GM12878 (cell line): Measurements from ENCODE around the gene NPW. TPM values are rescaled to one million over a fixed set of nuclear protein-coding genes. Genes with fewer than 3 reads are reported as not detected.

Experiments
- BCL3 ChIP-seq: IDR thresholded peaks from 2 replicates; pipeline ENCODE4 v1.6.1; 2011; ENCODE audit warnings: borderline replicate concordance, low read depth, mild to moderate bottlenecking, moderate library complexity, low read length; ENCODE audit not compliant: insufficient read depth, poor library complexity, severe bottlenecking
- BCLAF1 ChIP-seq: fragments of 450-650 bp; IDR thresholded peaks from 2 replicates; pipeline ENCODE4 v1.6.1; 2017; ENCODE audit warnings: antibody characterized with exemption, mild to moderate bottlenecking, moderate library complexity
- BHLHE40 ChIP-seq, 2 experiments: fragments of 450-650 bp in 1 of 2; IDR thresholded peaks; 2 replicates each; pipeline ENCODE4 v1.6.1; 2011 to 2017; ENCODE audit warnings: low read depth in 2 of 2, borderline replicate concordance in 1 of 2, improper control_type of control experiment in 1 of 2, low read length in 1 of 2, mild to moderate bottlenecking in 1 of 2
- ESRRA ChIP-seq: IDR thresholded peaks from 2 replicates; pipeline ENCODE4 v1.6.1; 2012; ENCODE audit warnings: mild to moderate bottlenecking, low read length, improper control_type of control experiment
- ETV6 ChIP-seq, 2 experiments: fragments of 450-650 bp in 1 of 2; IDR thresholded peaks in 1 of 2; conservative IDR thresholded peaks in 1 of 2; 2 replicates each; pipeline ENCODE4 v1.6.1; 2014; ENCODE audit warnings: antibody characterized with exemption in 1 of 2, borderline replicate concordance in 1 of 2, low read depth in 1 of 2, mild to moderate bottlenecking in 1 of 2, moderate library complexity in 1 of 2
- GATAD2B ChIP-seq: fragments of 450-650 bp; conservative IDR thresholded peaks from 2 replicates; pipeline ENCODE4 v1.6.1; 2017; ENCODE audit warnings: low read depth, mild to moderate bottlenecking, moderate library complexity
- KAT2A ChIP-seq: conservative IDR thresholded peaks from 2 replicates; pipeline ENCODE4 v1.6.1; 2011; ENCODE audit warnings: low read depth, low read length; ENCODE audit not compliant: control insufficient read depth
- LARP7 ChIP-seq: fragments of 450-650 bp; IDR thresholded peaks from 2 replicates; pipeline ENCODE4 v1.6.1; 2017; ENCODE audit warnings: mild to moderate bottlenecking
- MLLT1 ChIP-seq: fragments of 450-650 bp; IDR thresholded peaks from 2 replicates; pipeline ENCODE4 v1.6.1; 2016; ENCODE audit warnings: mild to moderate bottlenecking
- NRF1 ChIP-seq: conservative IDR thresholded peaks from 2 replicates; pipeline ENCODE4 v1.6.1; 2011; ENCODE audit warnings: mild to moderate bottlenecking, low read depth, low read length, improper control_type of control experiment
- SMAD5 ChIP-seq: IDR thresholded peaks from 2 replicates; pipeline ENCODE4 v1.6.1; 2016; ENCODE audit warnings: antibody characterized with exemption, low read depth
- SMARCA5 ChIP-seq: fragments of 450-650 bp; IDR thresholded peaks from 2 replicates; pipeline ENCODE4 v1.6.1; 2017; ENCODE audit warnings: mild to moderate bottlenecking
- SUPT20H ChIP-seq: IDR thresholded peaks from 2 replicates; pipeline ENCODE4 v1.6.1; 2011; ENCODE audit warnings: low read depth, mild to moderate bottlenecking, low read length, moderate library complexity, borderline replicate concordance; ENCODE audit not compliant: control insufficient read depth
- SUZ12 ChIP-seq: fragments of 200-600 bp; sonication (generic); IDR thresholded peaks from one replicate; pipeline ENCODE4 v1.6.1; 2018; ENCODE audit warnings: antibody characterized with exemption, mild to moderate bottlenecking; ENCODE audit not compliant: unreplicated experiment
- YY1 ChIP-seq: IDR thresholded peaks from 2 replicates; pipeline ENCODE4 v1.6.1; 2011; ENCODE audit warnings: low read depth, mild to moderate bottlenecking, low read length
- ZBTB4 ChIP-seq: fragments of 450-650 bp; formaldehyde crosslinking; IDR thresholded peaks from 2 replicates; pipeline ENCODE4 v1.4.0; 2022; ENCODE audit warnings: mild to moderate bottlenecking, moderate library complexity
- ZNF622 ChIP-seq: fragments of 450-650 bp; IDR thresholded peaks from 2 replicates; pipeline ENCODE4 v1.6.1; 2017; ENCODE audit warnings: mild to moderate bottlenecking, inconsistent platforms
- ZZZ3 ChIP-seq: IDR thresholded peaks from 2 replicates; pipeline ENCODE4 v1.6.1; 2011; ENCODE audit warnings: low read depth; ENCODE audit not compliant: control insufficient read depth, insufficient read length
- polyA plus RNA-seq, 11 experiments: library from polyadenylated mRNA; depleted of rRNA in 4 of 11; unstranded in 6 of 11; stranded (reverse) in 5 of 11; fragments of >200 nt; fragmentation: Nextera tagmentation in 4 of 11; fragmentation: Illumina TruSeq in 1 of 11; extraction: Ambion mirVana in 4 of 11; extraction: Trizol in 1 of 11; gene quantifications; 1 replicate in 1 of 11; 2 replicates in 10 of 11; pipeline versions ENCODE4 v1.2.1 to v1.2.3, GENCODE V29; 2011 to 2016; ENCODE audit warnings: inconsistent platforms in 2 of 11, missing spikeins in 2 of 11, low read depth in 1 of 11
- total RNA-seq, 4 experiments: library from RNA; depleted of rRNA in 3 of 4; stranded (reverse); fragments of >200 nt in 3 of 4; fragmentation: Illumina TruSeq in 1 of 4; extraction: Trizol in 1 of 4; gene quantifications; 2 replicates each; pipeline versions ENCODE4 v1.2.1 to v1.2.3, GENCODE V29; 2013 to 2021

NPW gene
- total and polyA plus RNA-seq, 10 of the 15 experiments (the other 5 are each of a cell fraction or from before 2014, with no cell fraction given): 0.23 to 2.5 (median 0.98) TPM; not detected in 4

GRCh38 chr16:1991948-1992703 is 27.5 kb upstream of the NPW start (continued):
- TF ChIP-seq SUZ12 (no peak), SUPT20H (no peak), KAT2A (no peak), ETV6 (conservative IDR thresholded peaks at IDR 0.05 in 1 of 2, IDR thresholded peaks at IDR 0.05 in 1 of 2; ENCODE audit: borderline replicate concordance in 1 of 2, low read depth in 1 of 2) (no peak), GATAD2B (peak; percentile 73), SMAD5 (no peak), NRF1 (no peak), ZNF622 (no peak), YY1 (0 out of 2 replicates have a peak, but pooled peaks have one; percentile 6), BHLHE40 (IDR thresholded peaks at IDR 0.05; ENCODE audit: borderline replicate concordance in 1 of 2, low read depth in 2 of 2, low read length in 1 of 2) (peak in 1 of 2 experiments; percentile 29; a peak in 2 of 4 replicates), ZZZ3 (no peak), ZBTB4 (CRISPR knock-in tag) (no peak), BCLAF1 (no peak), ESRRA (no peak), SMARCA5 (peak; percentile 93), BCL3 (peak; percentile 10), LARP7 (peak; percentile 56; the same call in 1 of the 2 replicates), MLLT1 (no peak)
